GM18526 (cell line): ENCODE data around the gene NEURL1.

Experiments used
- POLR2A ChIP-seq: IDR thresholded peaks from 3 replicates; pipeline ENCODE4 v1.6.1; 2011; ENCODE audit not compliant: insufficient read length; ENCODE audit errors: extremely low read depth

NEURL1 gene

GRCh38 chr10:103555325-103555649 lies 61.8 kb downstream of the NEURL1 start:
- no peak for TF ChIP-seq POLR2A

GRCh38 chr10:103555712-103556111 lies 62.2 kb downstream of the NEURL1 start:
- no peak for TF ChIP-seq POLR2A

GRCh38 chr10:103556383-103557007 lies 63.0 kb downstream of the NEURL1 start:
- no peak for TF ChIP-seq POLR2A

GRCh38 chr10:103557455-103557854 lies 64.0 kb downstream of the NEURL1 start:
- TF ChIP-seq POLR2A, result no peak

- TF ChIP-seq POLR2A, result no peak
Measured at GRCh38 chr10:103558911-103559310, 65.4 kb downstream of the NEURL1 start.

GRCh38 chr10:103559776-103560175 lies 66.3 kb downstream of the NEURL1 start:
- TF ChIP-seq POLR2A, result no peak

- no peak for TF ChIP-seq POLR2A
Measured at GRCh38 chr10:103560886-103561285, 67.4 kb downstream of the NEURL1 start.

GRCh38 chr10:103562383-103562782 lies 68.9 kb downstream of the NEURL1 start:
- TF ChIP-seq POLR2A, result no peak

- no peak for TF ChIP-seq POLR2A
Measured at GRCh38 chr10:103563231-103564115, 70.0 kb downstream of the NEURL1 start.

- no peak for TF ChIP-seq POLR2A
Measured at GRCh38 chr10:103564116-103564501, 70.6 kb downstream of the NEURL1 start.

- TF ChIP-seq POLR2A, result no peak
Measured at GRCh38 chr10:103564776-103565520, 71.4 kb downstream of the NEURL1 start.

GRCh38 chr10:103566536-103566935 lies 73.0 kb downstream of the NEURL1 start:
- TF ChIP-seq POLR2A, result no peak

GRCh38 chr10:103568505-103568904 lies 75.0 kb downstream of the NEURL1 start:
- TF ChIP-seq POLR2A, result no peak

- no peak for TF ChIP-seq POLR2A
Measured at GRCh38 chr10:103569896-103570295, 76.4 kb downstream of the NEURL1 start.

GRCh38 chr10:103570844-103571655 lies 77.5 kb downstream of the NEURL1 start:
- no peak for TF ChIP-seq POLR2A
